ENCODE results near the gene UBE3B. TPM values are rescaled to one million over a fixed set of nuclear protein-coding genes. Genes with fewer than 3 reads are reported as not detected.

Gene UBE3B
- polyA plus RNA-seq, 10 donors: 19.5 to 28.9 (median 24.4) TPM

GRCh38 chr12:109448272-109448671 lies 29.2 kb upstream of the UBE3B start:
- DNase-seq: no peak

DNA sequence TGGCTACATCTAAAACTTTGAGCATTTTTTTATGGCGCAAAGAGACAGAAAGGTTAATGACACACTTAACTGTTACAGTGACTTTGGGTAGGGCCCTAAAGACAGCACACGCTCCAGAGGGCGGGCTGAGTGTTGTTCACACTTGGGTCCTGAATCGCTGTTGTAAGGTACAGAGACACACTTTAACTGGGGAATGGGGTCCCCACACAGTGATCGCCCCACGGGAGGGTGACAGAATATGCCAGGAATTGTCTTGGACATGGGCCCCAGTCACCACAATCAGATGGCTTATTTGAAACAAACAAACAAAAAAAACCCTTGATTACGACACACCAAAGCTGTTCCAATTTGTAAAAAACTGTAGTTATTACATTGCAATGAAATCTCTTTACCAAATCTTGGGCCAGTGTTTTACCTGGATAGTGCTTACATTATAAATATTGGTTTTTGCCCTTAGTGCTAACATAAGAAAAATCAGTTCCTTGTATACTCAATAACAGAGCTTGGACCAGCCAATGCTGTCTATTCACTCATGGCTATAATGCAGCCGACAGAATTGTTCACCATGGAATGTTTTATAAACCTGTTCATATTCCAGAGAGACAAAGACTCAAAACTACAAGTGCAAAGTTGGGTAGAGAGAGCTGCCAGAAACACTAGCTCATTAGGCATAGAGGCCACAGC lies 28.6 kb upstream of the UBE3B start:
- no peak for DNase-seq

- no peak for DNase-seq
These were observed 27.4 kb upstream of the UBE3B start for GRCh38 chr12:109449845-109450532.

- DNase-seq: no peak
These were observed 26.5 kb upstream of the UBE3B start for GRCh38 chr12:109450980-109451379.

DNA sequence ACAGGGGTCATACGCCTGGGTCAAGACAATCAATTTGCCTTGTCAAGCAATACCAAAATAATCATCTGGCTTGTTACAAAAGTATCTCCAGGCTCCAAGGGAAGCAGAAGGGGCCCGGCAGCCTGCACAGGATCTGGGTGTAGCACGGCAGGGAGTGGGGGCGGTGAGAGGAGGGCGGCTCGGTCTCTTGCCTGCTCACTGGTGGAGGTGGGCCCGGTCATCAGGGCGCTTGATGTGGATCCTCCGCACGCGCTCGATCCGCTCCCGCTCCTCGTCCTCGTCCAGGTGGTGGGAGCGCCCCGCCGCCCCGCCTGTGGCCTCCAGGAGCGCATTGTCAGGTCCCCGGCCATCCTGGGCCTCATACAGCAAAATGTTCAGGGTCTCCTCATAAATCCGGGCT lies 26.0 kb upstream of the UBE3B start:
- no peak for DNase-seq

DNA sequence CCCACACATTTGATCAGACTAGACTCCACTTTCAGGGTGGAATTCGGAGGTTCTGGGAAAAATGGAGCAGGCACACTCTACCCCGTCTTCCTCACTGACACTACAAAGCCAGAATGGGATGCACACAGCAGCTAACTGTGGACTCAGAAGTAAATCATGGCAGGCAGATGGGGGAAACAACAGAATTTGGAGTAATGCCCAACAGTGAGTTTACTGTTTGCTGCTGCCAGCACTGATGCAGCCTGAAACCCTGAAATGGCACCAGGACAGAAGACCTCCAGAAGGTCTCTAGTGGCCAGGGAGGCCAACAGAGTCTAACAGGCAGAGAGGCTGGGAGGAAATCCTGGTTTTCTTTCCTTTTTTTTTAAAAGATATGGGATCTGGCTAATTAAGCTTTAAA lies 24.9 kb upstream of the UBE3B start:
- no peak for DNase-seq

GRCh38 chr12:109455706-109456105 lies 21.7 kb upstream of the UBE3B start:
- DNase-seq: no peak

GRCh38 chr12:109458086-109458485 lies 19.3 kb upstream of the UBE3B start:
- DNase-seq: no peak

- no peak for DNase-seq
These were observed 18.6 kb upstream of the UBE3B start for GRCh38 chr12:109458771-109459208.

DNA sequence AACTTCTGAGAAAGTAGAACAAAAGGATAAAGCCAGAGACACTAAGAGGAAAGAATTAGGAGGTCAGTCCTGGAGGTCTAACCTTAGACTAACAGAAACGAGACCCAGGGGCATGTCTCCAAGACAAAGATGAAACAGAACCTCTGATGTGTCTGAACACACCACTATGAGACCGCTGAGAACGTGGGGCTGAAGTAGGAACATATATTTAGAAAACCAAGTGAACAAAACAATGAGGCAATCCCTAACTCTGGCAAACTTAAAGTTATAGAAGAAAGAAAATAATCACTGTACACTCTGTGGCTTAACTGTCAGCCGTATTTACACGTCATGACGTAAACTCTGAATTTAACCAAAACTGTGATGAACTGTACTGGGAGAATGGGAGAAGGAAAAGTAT lies 18.2 kb upstream of the UBE3B start:
- no peak for DNase-seq

- DNase-seq: no peak
These were observed 16.9 kb upstream of the UBE3B start for GRCh38 chr12:109460538-109460937.

- peak in 1 of 3 donors; percentile 42 for DNase-seq
These were observed 16.2 kb upstream of the UBE3B start for GRCh38 chr12:109461049-109461845.

DNA sequence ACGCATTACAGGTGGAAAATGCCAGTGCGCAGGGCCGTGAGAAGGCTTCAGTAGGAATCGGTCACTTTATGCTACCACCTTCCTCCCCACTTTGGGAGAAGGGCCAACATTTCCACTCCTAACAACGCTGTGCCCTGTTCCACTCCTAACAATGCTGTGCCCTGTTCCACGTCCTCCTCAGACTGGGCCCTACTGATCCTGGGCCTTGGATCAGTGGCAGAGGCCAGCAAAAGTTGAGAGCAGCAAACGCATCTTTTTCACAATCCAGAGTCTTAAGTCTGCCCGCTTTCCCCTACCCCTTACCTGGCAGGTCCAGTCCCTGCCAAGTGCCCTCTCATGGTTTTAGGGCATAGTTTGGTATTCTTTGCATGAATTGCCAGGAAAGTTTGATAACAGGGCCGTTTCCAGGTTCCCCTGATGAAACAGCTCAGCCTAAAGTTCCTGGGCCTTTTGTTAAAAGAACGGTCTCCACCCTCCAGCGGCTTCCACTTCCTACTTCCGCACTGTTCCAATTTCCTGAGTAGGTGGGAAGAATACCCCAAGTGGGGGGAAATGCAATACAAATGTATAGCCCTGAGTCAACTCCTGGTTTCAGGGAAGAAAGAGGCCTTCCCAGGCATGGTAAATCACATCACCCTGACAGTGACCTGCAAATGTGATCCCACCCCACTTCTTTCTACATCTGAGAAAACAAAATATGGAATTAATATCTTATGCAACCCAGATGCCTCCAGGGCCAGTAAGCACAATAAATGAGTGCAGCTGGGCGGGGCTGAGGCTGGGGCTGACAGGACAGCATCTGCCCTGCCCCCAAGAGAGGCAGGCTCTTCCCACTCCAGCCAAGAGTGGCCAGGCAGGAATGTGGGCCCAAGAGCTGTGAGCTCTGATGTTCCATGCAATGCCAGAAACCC lies 15.3 kb upstream of the UBE3B start:
- peak; percentile 62 to 96 (median 88) for DNase-seq

DNA sequence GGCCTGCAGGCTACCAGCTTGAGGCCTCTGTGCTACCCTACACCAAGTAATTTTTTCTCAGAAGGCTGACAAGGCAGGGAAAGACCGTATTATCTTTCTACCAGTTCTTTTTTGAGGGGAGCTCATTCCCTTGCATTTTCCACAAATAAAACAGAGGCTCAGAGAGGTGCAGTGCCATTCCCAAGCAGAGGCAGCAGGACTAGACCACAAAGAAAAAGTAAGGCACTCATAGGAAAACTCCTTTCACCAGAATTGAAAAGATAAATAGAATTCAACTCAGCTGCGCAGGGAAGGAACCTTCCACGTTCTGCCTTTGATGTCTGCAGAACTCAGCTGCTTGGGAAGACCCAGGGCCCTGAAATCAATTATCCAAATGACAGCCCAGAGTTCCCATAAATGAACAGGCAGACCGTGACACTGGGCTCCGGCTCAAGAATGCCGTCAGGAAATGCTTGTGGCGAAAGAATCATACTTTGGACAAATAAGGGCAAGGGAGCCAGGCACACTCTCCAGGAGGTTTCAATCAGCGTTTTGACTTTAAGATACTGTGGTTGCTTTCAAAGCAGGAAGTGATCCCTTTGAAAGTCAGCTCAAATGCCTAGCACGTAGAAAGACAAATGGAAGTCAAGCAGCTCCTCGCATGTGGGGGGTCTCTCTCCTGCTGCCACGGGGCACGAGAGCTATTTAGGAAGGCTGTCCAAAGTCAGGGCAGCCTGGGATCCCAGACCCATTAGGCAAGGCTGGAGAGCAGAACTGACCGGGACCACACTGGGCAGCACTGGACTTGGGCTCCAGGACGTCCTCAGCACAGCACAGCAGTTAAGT lies 14.4 kb upstream of the UBE3B start:
- DNase-seq: peak; percentile 79 to 97 (median 87)

DNA sequence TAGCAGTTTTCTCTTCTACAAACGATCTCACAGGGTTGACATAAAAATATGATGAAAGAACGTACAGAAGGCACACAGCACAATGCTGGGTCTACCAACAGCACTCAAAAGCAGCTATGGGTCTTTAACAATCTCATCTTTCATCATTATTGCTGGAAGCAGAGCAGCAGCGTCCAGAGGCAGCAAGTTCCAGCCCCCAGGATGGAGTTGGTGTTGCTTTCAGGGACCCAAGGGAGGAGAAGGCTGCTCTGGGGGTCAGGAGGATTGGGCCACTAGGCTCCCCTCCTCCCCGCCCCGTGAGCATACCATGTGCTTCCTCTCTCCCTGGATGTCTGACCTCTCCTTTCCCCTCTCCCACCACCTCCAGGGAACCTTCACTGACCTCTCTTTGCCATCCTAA lies 13.7 kb upstream of the UBE3B start:
- DNase-seq: no peak

DNA sequence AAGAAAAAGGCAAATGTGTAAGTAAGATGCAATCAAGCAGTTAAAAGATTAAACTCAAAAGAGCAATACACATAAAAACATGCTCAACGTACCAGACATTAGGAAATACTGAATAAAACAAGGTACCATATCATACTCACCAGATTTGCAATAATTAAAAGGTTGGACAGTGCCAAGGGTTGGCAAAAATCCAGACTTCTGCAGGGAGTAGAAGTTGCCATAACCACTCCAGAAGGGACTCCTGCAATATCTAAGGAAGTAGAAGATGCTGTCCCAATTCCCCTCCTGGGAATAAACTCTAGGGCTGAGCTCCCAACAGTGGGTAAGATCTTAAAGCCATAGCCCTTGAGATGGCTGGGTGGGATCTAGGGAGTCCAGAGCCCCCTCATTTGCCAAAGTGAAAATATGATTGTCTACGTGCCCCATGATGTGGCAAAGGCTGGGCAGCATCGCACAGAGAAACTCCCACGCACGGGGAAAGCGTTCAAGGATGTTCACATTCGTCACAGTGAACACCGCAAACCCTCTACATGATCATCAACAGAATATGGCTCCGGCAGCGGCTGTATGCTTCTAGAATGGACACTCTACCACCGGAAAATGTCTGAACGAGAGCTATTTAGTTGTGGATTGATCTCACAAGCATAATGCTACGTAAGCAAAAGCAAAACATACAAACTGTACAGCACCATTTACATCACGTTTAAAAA lies 12.6 kb upstream of the UBE3B start:
- DNase-seq: no peak

DNA sequence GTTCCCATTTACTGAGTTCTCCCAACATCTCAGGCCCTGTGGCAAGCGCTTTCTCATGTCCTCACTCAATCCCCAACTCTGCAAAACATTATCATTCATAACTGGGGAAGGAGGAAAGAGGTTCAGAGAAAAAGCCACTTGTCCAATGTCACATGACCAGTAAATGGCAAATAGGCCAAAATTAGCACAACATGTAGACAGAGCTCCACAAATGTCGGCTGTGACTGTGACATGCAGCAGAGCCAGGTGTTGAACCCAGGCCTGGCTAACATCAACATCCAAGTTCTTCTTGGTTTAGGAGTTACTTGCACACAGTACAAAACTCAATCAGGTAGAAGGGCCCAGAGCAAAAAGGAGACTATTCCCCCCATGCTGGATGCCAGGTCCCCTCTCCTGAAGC lies 11.1 kb upstream of the UBE3B start:
- DNase-seq: no peak

- no peak for DNase-seq
These were observed 10.6 kb upstream of the UBE3B start for GRCh38 chr12:109466821-109467220.

DNA sequence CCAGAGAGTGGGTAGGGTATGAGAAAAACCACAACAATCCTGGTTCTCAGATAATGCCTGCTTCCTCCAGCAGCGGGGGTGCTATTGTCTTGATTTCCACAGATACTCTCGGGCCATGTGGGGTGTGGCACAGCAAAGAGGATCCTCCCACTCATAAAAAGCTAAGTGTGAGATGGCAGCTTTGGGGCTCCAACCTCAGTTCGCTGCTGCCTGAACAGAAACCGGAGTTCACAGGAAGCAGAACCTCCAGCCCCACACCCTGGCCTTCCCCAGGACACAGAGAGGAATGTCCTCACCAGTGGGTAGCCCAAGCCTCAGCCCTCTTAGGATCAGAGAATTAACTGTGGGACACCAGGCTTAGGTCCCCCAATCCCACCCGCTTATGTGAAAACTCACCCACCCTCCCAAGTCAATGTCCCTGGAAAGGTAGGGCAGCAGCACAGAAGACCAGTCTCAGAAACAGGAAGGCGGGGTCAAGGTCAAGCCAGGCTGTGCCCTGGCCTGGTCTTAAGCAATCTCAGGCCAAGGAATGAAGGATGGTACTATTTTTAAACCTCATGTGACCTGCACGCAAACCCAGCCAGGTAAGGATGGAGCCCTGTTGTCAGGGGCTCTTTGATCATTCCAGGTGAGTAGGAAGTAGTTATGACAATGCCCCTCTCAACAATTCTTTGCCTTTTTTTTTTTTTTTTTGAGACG lies 9.3 kb upstream of the UBE3B start:
- DNase-seq: no peak

Measured in muscle of back (tissue), 11 donors.